ENCODE measurements around the gene ELOA.
A peak's percentile ranks its signal among the peaks of the same experiment; 100 is the strongest.

Gene ELOA

GRCh38 chr1:23743287-23744152, at the start of gene ELOA:
Gene ELOA, plus strand, starts transcription at chr1:23743471. Its CDS starts 33 bp downstream, at chr1:23743504.
- TF ChIP-seq SUZ12 (IDR thresholded peaks at IDR 0.05; ENCODE audit: extremely low read depth, insufficient read depth, insufficient read length) (no peak), YY1 (IDR thresholded peaks at IDR 0.05; ENCODE audit: insufficient read depth, insufficient read length) (no peak), ZNF274 (IDR thresholded peaks at IDR 0.05; ENCODE audit: low read depth, low read length) (no peak)
- Histone ChIP-seq H3K4me3 (ENCODE audit: insufficient read length, low read depth) (peak within 1 kb of the TSS; percentile 86), H3K27me3 (ENCODE audit: insufficient read depth, insufficient read length) (no peaks in the 10 kb centered on the region), H3K9me3 (ENCODE audit: insufficient read depth, low read length) (no peaks in the 10 kb centered on the region), H3K9ac (ENCODE audit: insufficient read length, low read depth) (peak within 1 kb of the TSS; percentile 92), H3K36me3 (ENCODE audit: insufficient read depth, insufficient read length, low read length) (peaks cover 21% of the 10 kb centered on the region), H3K4me1 (ENCODE audit: insufficient read depth, insufficient read length) (no peaks in the 10 kb centered on the region)
- DNase-seq (ENCODE audit: low read depth, low spot score): peak; percentile 57

DNA sequence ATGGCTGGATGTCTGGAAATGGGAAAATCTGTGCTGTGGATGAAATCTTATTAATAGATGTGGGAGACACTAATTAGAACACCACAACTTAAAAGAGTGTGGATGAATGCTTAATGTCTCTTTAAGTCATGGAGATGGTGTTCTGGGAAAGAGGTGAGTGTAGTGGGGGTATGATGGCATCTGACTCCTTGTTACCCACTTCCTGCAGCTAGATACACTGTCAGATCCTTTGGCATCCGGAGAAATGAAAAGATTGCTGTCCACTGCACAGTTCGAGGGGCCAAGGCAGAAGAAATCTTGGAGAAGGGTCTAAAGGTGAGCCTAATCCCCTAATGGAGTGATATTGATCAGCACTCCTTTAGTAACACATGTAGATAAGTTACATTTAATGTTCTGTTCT, 49.7 kb upstream of the ELOA start:
- Histone ChIP-seq H3K9ac (ENCODE audit: insufficient read length, low read depth) (no peak overlapping the region), H3K36me3 (ENCODE audit: insufficient read depth, insufficient read length, low read length) (peaks cover 57% of the 10 kb centered on the region), H3K27me3 (ENCODE audit: insufficient read depth, insufficient read length) (no peaks in the 10 kb centered on the region), H3K4me1 (ENCODE audit: insufficient read depth, insufficient read length) (peaks cover 3% of the 10 kb centered on the region), H3K9me3 (ENCODE audit: insufficient read depth, low read length) (no peaks in the 10 kb centered on the region), H3K4me3 (ENCODE audit: insufficient read length, low read depth) (peak overlapping the region; percentile 75)
- no peak for DNase-seq (ENCODE audit: low read depth, low spot score)
- no peak for TF ChIP-seq SUZ12 (IDR thresholded peaks at IDR 0.05; ENCODE audit: extremely low read depth, insufficient read depth, insufficient read length)

GRCh38 chr1:23694371-23694770, 48.9 kb upstream of the ELOA start:
- H3K4me3 ChIP-seq (ENCODE audit: insufficient read length, low read depth): no peak overlapping the region
- no peaks in the 10 kb centered on the region for H3K27me3 ChIP-seq (ENCODE audit: insufficient read depth, insufficient read length)
- H3K9ac ChIP-seq (ENCODE audit: insufficient read length, low read depth): no peak overlapping the region
- peaks cover 3% of the 10 kb centered on the region for H3K4me1 ChIP-seq (ENCODE audit: insufficient read depth, insufficient read length)
- H3K36me3 ChIP-seq (ENCODE audit: insufficient read depth, insufficient read length, low read length): peaks cover 61% of the 10 kb centered on the region
- no peaks in the 10 kb centered on the region for H3K9me3 ChIP-seq (ENCODE audit: insufficient read depth, low read length)
- TF ChIP-seq SUZ12 (IDR thresholded peaks at IDR 0.05; ENCODE audit: extremely low read depth, insufficient read depth, insufficient read length) (no peak), YY1 (IDR thresholded peaks at IDR 0.05; ENCODE audit: insufficient read depth, insufficient read length) (no peak), ZNF274 (IDR thresholded peaks at IDR 0.05; ENCODE audit: low read depth, low read length) (no peak)
- DNase-seq (ENCODE audit: low read depth, low spot score): no peak

DNA sequence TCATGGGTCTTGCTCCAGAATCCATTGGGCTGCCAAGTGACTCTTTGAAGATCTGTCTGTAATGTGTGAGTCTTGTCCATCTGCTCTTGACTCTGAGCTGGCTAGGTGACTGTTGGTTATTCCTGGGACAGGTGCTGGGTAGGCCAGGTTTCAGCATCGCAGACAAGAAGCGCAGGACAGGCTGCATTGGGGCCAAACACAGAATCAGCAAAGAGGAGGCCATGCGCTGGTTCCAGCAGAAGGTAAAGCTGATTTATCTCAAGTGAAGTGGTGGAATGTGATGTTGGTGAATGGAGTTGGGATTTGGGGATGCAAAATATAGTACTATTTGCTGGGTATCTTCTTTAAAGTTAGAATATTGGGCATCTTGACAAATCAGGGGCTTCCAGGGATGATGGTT, 47.6 kb upstream of the ELOA start:
- no peaks in the 10 kb centered on the region for H3K9me3 ChIP-seq (ENCODE audit: insufficient read depth, low read length)
- TF ChIP-seq YY1 (IDR thresholded peaks at IDR 0.05; ENCODE audit: insufficient read depth, insufficient read length) (no peak), SUZ12 (IDR thresholded peaks at IDR 0.05; ENCODE audit: extremely low read depth, insufficient read depth, insufficient read length) (no peak), ZNF274 (IDR thresholded peaks at IDR 0.05; ENCODE audit: low read depth, low read length) (no peak)
- DNase-seq (ENCODE audit: low read depth, low spot score): no peak
- H3K36me3 ChIP-seq (ENCODE audit: insufficient read depth, insufficient read length, low read length): peaks cover 72% of the 10 kb centered on the region
- no peak overlapping the region for H3K4me3 ChIP-seq (ENCODE audit: insufficient read length, low read depth)
- no peak overlapping the region for H3K9ac ChIP-seq (ENCODE audit: insufficient read length, low read depth)
- H3K27me3 ChIP-seq (ENCODE audit: insufficient read depth, insufficient read length): no peaks in the 10 kb centered on the region
- H3K4me1 ChIP-seq (ENCODE audit: insufficient read depth, insufficient read length): peaks cover 3% of the 10 kb centered on the region

GRCh38 chr1:23696335-23696989, 46.8 kb upstream of the ELOA start:
- no peak overlapping the region for H3K9ac ChIP-seq (ENCODE audit: insufficient read length, low read depth)
- H3K36me3 ChIP-seq (ENCODE audit: insufficient read depth, insufficient read length, low read length): peaks cover 72% of the 10 kb centered on the region
- H3K4me1 ChIP-seq (ENCODE audit: insufficient read depth, insufficient read length): peaks cover 3% of the 10 kb centered on the region
- no peak for TF ChIP-seq ZNF274 (IDR thresholded peaks at IDR 0.05; ENCODE audit: low read depth, low read length)
- no peak for TF ChIP-seq SUZ12 (IDR thresholded peaks at IDR 0.05; ENCODE audit: extremely low read depth, insufficient read depth, insufficient read length)
- no peak for TF ChIP-seq YY1 (IDR thresholded peaks at IDR 0.05; ENCODE audit: insufficient read depth, insufficient read length)
- no peak for DNase-seq (ENCODE audit: low read depth, low spot score)
- H3K4me3 ChIP-seq (ENCODE audit: insufficient read length, low read depth): no peak overlapping the region
- H3K27me3 ChIP-seq (ENCODE audit: insufficient read depth, insufficient read length): no peaks in the 10 kb centered on the region
- no peaks in the 10 kb centered on the region for H3K9me3 ChIP-seq (ENCODE audit: insufficient read depth, low read length)

GRCh38 chr1:23698466-23698865, 44.8 kb upstream of the ELOA start:
- Histone ChIP-seq H3K9me3 (ENCODE audit: insufficient read depth, low read length) (no peaks in the 10 kb centered on the region), H3K4me1 (ENCODE audit: insufficient read depth, insufficient read length) (peaks cover 3% of the 10 kb centered on the region), H3K4me3 (ENCODE audit: insufficient read length, low read depth) (no peak overlapping the region), H3K27me3 (ENCODE audit: insufficient read depth, insufficient read length) (no peaks in the 10 kb centered on the region), H3K9ac (ENCODE audit: insufficient read length, low read depth) (no peak overlapping the region), H3K36me3 (ENCODE audit: insufficient read depth, insufficient read length, low read length) (peaks cover 57% of the 10 kb centered on the region)
- DNase-seq (ENCODE audit: low read depth, low spot score): no peak
- TF ChIP-seq YY1 (IDR thresholded peaks at IDR 0.05; ENCODE audit: insufficient read depth, insufficient read length) (no peak), ZNF274 (IDR thresholded peaks at IDR 0.05; ENCODE audit: low read depth, low read length) (no peak), SUZ12 (IDR thresholded peaks at IDR 0.05; ENCODE audit: extremely low read depth, insufficient read depth, insufficient read length) (no peak)

Data from NT2/D1 (cell line).